ENCODE measurements around the gene INSIG2. TPM values are rescaled to one million over a fixed set of nuclear protein-coding genes. Genes with fewer than 3 reads are reported as not detected.

The INSIG2 gene
- 14.8 and 15.0 TPM in 2 replicates for total RNA-seq

GRCh38 chr2:118088051-118089024 is at the start of gene INSIG2:
TSS of gene INSIG2 (plus strand) at chr2:118088471. CDS start at chr2:118096557, 8,086 bp downstream.

Other genes starting within 250 kb of the INSIG2 start
- gene CCDC93, start 74.4 kb upstream of the INSIG2 start, total RNA-seq, result 27.4 and 39.7 TPM in 2 replicates

All from vein endothelial cell (primary cell).